ENCODE measurements around the gene CNFN.

DNA sequence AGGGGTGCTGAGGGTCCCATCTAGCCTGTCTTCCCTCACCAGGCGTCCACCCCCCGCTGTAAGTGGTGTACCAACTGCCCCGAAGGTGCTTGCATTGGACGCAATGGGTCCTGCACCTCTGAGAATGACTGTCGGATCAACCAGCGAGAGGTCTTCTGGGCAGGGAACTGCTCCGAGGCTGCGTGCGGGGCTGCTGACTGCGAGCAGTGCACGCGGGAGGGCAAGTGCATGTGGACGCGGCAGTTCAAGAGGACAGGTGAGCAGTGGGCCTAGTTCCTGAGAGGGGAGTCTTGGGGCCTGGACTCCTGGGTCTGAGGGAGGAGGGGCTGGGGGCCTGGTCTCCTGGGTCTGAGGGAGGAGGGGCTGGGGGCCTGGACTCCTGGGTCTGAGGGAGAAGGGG, 27.8 kb downstream of the CNFN start:
- TF ChIP-seq, protein P1, sequence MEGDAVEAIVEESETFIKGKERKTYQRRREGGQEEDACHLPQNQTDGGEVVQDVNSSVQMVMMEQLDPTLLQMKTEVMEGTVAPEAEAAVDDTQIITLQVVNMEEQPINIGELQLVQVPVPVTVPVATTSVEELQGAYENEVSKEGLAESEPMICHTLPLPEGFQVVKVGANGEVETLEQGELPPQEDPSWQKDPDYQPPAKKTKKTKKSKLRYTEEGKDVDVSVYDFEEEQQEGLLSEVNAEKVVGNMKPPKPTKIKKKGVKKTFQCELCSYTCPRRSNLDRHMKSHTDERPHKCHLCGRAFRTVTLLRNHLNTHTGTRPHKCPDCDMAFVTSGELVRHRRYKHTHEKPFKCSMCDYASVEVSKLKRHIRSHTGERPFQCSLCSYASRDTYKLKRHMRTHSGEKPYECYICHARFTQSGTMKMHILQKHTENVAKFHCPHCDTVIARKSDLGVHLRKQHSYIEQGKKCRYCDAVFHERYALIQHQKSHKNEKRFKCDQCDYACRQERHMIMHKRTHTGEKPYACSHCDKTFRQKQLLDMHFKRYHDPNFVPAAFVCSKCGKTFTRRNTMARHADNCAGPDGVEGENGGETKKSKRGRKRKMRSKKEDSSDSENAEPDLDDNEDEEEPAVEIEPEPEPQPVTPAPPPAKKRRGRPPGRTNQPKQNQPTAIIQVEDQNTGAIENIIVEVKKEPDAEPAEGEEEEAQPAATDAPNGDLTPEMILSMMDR (conservative IDR thresholded peaks at IDR 0.05 in 1 of 2, IDR thresholded peaks at IDR 0.05 in 1 of 2; ENCODE audit: extremely low read depth in 1 of 2, insufficient read depth in 1 of 2, low read depth in 1 of 2, low read length in 2 of 2) = no peak
- no peak for TF ChIP-seq EZH2 (IDR thresholded peaks at IDR 0.05; ENCODE audit: borderline replicate concordance, low read length)
